Measurements from ENCODE around the gene AGBL5.

Gene AGBL5

DNA sequence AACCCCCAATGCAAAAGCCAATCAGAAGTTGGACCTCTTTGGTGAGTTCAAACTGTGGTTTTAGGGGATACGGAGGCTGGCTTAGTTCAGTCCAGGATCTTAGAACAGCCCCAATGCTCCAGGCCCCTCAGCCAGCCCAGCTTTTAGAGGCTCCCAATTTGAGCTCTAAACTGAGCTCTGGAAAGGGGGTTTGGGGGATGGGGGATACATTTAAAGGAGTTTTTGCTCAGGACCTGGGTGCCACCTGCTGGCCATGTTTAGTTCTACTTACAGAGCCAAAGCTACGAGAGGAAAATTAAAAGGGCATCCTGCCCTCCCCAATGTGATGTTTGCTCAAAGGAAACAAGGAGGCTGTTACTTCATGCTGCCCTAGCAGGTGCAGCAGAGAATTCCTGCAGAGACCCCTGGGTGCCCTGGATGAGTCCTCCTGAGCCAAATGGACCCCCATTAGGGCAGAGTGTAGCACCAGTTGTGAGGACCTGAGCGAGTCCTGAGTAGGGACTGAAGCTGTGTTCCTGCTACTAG is 34.6 kb upstream of the AGBL5 start:
- Mint-ChIP-seq H3K4me1 (ENCODE audit: low read depth) (peaks cover 4% of the 10 kb centered on the region), H3K4me3 (no peak overlapping the region), H3K36me3 (ENCODE audit: low read depth) (no peaks in the 10 kb centered on the region), H3K27me3 (no peaks in the 10 kb centered on the region), H3K9me3 (no peaks in the 10 kb centered on the region), H3K27ac (no peak overlapping the region)
- peak; percentile 53 for DNase-seq

DNA sequence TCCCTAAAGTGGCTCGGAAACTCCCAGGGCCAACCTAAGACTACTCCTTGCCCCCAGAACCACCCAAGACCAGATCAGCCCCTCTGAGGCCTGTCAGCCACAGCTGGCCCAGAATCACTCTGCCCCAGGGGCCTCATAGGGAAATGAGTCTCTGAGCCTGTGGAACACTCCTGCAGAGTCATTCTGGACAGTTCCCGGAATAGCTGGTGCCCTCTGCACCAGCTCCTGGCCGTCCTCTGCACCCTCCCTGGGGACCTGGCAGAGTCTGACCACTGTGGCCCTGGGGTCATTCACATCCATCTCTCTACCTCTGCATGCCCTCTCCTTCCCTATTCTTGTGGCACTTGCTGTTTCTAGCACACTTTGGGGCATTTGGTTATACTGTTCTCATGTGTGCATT is 33.3 kb upstream of the AGBL5 start:
- H3K4me3 Mint-ChIP-seq: no peak overlapping the region
- no peaks in the 10 kb centered on the region for H3K27me3 Mint-ChIP-seq
- no peak for DNase-seq
- H3K4me1 Mint-ChIP-seq (ENCODE audit: low read depth): peaks cover 4% of the 10 kb centered on the region
- H3K9me3 Mint-ChIP-seq: no peaks in the 10 kb centered on the region
- peaks cover 5% of the 10 kb centered on the region for H3K36me3 Mint-ChIP-seq (ENCODE audit: low read depth)
- H3K27ac Mint-ChIP-seq: no peak overlapping the region

DNA sequence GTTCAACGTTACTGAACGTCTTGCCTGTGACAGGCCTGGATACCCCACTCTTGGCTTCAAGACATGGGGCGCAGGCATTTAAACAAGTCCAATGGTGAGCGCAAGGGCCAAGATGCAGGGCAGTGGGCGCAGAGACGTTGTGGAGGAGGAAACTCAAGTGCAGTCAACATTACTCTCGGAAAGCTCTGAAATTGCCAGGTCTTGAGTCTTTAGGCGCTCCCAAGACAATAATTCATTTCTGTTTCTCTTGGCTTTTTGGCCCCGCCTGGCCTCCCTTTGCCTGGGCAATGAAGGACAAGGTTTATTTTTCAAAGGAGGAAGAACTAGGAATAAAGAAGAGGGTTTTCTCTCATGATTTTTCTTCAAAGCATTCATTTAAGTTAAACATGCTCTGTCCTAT is 32.0 kb upstream of the AGBL5 start:
- Mint-ChIP-seq H3K27ac (no peak overlapping the region), H3K36me3 (ENCODE audit: low read depth) (peaks cover 13% of the 10 kb centered on the region), H3K9me3 (no peaks in the 10 kb centered on the region), H3K4me1 (ENCODE audit: low read depth) (peaks cover 4% of the 10 kb centered on the region), H3K4me3 (no peak overlapping the region), H3K27me3 (no peaks in the 10 kb centered on the region)
- no peak for DNase-seq

DNA sequence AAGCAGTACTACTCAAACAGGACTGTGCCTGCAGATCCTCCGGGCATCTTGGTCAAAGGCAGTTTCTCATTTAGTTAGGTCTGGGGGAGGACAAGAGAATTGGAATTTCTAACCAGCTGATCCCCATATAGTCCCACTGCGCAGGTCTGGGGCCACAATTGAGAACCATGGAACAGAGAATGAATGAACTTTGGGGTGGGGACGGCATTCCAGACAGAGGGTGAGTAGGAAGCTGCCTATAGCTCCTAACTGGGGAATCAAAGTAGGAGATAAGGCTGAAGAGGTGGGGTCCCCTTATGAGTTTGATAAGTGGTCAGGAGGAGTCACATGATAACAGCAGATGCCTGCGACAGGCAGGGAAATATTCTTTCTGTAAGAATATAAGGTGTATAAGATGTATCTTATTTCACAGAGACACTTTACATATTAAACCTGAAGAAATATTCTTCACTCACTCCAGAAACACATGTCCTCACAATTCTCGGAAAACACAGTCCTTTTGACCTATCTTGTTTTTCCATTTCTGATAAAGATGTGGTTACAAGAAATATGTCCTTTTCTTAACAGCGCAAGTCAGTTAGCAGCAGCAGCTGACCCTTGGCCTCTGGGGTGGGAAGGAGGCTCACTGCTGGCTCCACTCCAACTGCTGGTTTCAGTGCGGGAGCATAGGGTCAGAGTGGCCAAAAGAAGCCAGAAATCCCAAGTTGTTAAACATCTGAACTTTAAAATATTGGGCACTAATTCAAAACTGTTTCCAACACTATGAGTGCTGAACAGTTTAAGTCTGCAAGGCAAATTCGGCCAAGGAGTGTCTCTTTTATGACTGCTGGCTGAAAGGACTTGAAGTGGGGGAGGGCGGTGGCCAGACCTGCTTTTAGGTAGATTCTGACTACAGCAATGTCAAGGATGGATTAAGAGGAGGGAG is 31.3 kb upstream of the AGBL5 start:
- Mint-ChIP-seq H3K36me3 (ENCODE audit: low read depth) (peaks cover 15% of the 10 kb centered on the region), H3K27ac (no peak overlapping the region), H3K4me3 (no peak overlapping the region), H3K9me3 (no peaks in the 10 kb centered on the region), H3K4me1 (ENCODE audit: low read depth) (peaks cover 4% of the 10 kb centered on the region), H3K27me3 (no peaks in the 10 kb centered on the region)
- no peak for DNase-seq

DNA sequence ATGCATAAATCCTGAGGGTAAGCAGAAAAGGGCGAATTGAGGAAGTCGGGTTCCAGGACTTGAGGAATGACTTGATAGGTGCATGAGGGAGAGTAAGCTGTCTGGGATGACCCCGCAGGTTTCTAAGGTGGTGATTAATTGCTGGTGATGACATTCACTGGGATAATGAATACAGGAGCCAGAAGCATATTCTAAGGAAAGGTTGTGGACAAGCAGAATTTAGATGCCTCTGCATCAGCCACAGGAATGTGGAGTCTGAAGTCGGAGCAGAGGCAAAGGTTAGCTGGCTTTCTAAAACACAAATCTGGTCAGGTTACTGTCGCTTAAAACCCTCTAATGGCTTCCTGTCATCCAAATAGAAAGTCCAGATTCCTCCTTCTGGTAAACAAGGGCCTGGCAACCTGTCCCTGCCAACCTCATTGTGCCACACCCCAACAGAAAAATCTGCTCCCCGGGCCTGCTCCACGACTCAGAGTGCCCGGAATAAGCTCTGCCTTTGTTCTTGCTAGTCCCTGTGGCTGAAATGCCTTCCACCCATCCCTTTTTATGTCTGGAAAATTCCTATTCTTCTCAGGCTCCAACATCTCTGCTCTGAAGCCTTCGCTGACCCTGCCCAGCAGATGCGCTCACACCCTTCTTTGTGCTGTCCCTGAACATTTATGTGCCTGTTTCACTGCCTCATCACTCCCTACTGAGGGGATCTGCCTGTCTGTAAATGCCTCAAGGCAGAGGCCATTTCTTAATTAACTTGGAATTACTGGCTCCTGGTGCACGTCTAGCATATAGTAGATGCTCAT is 30.0 kb upstream of the AGBL5 start:
- H3K36me3 Mint-ChIP-seq (ENCODE audit: low read depth): peaks cover 23% of the 10 kb centered on the region
- DNase-seq: no peak
- H3K9me3 Mint-ChIP-seq: no peaks in the 10 kb centered on the region
- no peaks in the 10 kb centered on the region for H3K4me1 Mint-ChIP-seq (ENCODE audit: low read depth)
- no peak overlapping the region for H3K4me3 Mint-ChIP-seq
- H3K27me3 Mint-ChIP-seq: no peaks in the 10 kb centered on the region
- no peak overlapping the region for H3K27ac Mint-ChIP-seq

DNA sequence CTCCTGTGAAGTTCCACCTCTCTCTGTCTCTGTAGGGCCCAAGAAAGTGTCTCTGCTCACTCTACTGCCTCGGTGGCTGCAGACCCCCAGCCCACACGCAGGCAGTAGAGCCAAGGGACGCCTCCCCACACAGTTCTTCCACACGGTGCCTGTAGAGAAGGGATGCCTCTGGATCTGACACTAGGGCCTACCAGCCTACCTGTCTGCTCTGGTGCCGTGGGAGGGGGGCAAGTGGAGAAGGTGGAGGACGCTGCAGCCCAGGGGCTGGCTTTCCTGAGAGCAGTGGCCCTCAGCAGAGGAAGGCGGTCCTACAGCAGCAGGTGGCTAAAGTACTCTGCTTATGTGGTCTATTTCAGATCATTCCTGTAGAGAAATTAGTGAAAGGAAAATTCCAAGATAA is 27.7 kb upstream of the AGBL5 start:
- no peak overlapping the region for H3K27ac Mint-ChIP-seq
- peaks cover 41% of the 10 kb centered on the region for H3K36me3 Mint-ChIP-seq (ENCODE audit: low read depth)
- no peaks in the 10 kb centered on the region for H3K9me3 Mint-ChIP-seq
- no peaks in the 10 kb centered on the region for H3K27me3 Mint-ChIP-seq
- H3K4me1 Mint-ChIP-seq (ENCODE audit: low read depth): peaks cover 2% of the 10 kb centered on the region
- no peak overlapping the region for H3K4me3 Mint-ChIP-seq
- DNase-seq: no peak

DNA sequence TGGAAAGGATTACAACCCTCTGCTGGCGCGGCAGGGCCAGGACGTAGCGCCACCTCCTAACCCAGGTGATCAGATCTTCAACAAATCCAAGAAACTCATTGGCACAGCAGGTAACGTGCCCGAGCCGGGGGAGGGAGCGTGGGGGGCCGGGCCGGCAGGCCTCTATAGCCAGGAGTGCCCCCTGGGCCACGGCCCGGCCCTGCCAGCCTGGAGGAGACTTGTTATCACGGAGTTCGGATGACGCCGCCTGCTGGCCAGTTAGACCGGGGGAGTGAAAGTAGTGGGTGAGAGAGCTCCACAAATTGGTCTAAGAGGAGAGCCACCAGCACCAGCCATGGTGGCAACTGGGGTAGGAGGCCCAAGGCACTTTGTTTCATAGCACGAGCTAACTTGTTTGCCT is 27.3 kb upstream of the AGBL5 start:
- no peak overlapping the region for H3K27ac Mint-ChIP-seq
- DNase-seq: no peak
- H3K27me3 Mint-ChIP-seq: no peaks in the 10 kb centered on the region
- H3K4me1 Mint-ChIP-seq (ENCODE audit: low read depth): peaks cover 4% of the 10 kb centered on the region
- no peaks in the 10 kb centered on the region for H3K9me3 Mint-ChIP-seq
- H3K36me3 Mint-ChIP-seq (ENCODE audit: low read depth): peaks cover 45% of the 10 kb centered on the region
- H3K4me3 Mint-ChIP-seq: no peak overlapping the region

DNA sequence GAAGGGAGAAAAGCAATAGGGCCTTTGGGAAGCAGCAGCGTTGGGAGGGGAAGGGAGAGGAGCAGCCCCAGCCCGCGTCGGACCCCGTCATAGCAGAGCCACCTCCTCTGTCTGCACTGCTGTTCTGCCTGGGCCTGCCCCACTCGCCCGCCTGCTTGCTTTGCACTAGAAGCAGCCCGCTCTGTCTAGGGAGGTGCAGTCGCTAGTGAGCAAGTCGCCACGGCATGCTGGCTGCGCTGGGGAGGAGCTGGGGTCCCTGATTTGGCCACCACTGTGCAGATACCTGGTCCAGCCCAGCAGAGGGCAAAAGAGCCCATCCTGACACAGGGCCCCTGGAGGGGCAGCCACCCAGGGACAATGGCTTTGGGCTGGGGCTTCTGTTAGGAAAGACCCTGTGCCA is 26.7 kb upstream of the AGBL5 start:
- Mint-ChIP-seq H3K36me3 (ENCODE audit: low read depth) (peaks cover 51% of the 10 kb centered on the region), H3K4me3 (no peak overlapping the region), H3K27me3 (no peaks in the 10 kb centered on the region), H3K9me3 (no peaks in the 10 kb centered on the region), H3K4me1 (ENCODE audit: low read depth) (peaks cover 10% of the 10 kb centered on the region), H3K27ac (no peak overlapping the region)
- no peak for DNase-seq

DNA sequence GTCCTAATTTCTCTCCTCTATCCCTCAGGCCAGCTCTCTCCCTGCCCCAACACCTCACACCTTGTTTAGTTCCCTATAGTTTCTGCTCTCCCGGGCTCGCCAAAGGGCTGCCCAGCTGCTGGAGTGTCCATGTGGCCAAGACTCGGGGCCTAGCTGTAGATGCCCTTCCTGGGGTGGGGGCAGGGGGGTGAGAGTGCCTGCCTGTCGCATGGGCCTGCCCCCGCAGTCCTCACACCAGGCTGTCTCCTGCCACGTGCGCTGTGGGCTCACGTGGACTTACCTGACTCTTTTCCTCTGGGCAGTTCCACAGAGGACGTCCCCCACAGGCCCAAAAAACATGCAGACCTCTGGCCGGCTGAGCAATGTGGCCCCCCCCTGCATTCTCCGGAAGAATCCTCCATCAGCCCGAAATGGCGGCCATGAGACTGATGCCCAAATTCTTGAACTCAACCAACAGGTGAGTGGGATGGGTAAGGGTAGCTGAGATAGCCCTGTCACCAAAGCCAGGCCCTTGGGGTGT is 26.1 kb upstream of the AGBL5 start:
- Mint-ChIP-seq H3K9me3 (no peaks in the 10 kb centered on the region), H3K4me3 (no peak overlapping the region), H3K4me1 (ENCODE audit: low read depth) (peaks cover 15% of the 10 kb centered on the region), H3K27ac (no peak overlapping the region), H3K27me3 (no peaks in the 10 kb centered on the region), H3K36me3 (ENCODE audit: low read depth) (peaks cover 55% of the 10 kb centered on the region)
- no peak for DNase-seq

DNA sequence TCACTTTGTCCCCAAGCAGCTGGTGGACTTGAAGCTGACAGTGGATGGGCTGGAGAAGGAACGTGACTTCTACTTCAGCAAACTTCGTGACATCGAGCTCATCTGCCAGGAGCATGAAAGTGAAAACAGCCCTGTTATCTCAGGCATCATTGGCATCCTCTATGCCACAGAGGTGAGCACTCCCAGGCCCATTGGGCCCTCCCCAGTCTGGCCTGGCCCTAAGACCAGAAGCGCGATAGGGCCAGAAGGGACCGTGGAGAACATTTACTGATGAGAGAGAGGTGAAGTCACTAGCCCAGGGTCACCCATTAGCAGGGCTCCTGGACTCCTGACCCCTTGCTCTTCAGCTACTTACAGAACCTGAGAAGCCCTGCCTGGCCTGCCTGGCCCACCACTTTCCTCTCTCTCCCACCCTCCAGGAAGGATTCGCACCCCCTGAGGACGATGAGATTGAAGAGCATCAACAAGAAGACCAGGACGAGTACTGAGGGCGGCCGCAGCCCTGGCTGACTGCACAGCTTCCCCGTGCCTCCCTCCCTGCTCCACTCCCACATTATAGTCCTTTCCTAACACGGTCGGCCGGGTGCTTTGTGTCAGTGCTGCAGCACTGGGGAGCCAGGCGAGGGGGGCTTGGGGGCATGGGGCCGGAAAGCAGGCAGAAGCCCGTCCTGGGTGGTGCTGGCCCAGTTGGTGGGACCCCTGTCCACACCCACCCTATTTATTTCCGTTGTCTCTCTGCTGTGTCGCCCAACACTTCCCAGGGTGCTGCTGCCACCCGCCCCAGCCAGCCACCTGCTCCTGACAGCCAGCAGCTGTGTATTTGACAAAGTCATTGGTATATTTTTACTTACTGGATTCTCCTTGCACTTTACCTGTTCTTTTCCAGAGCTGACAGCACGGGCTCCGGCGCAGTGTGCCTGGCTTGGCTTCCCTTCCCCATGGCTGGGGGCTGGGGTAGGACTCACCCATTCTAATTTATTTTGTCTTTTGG is 25.3 kb upstream of the AGBL5 start:
- Mint-ChIP-seq H3K27ac (no peak overlapping the region), H3K9me3 (no peaks in the 10 kb centered on the region), H3K4me1 (ENCODE audit: low read depth) (peaks cover 20% of the 10 kb centered on the region), H3K27me3 (no peaks in the 10 kb centered on the region), H3K4me3 (no peak overlapping the region), H3K36me3 (ENCODE audit: low read depth) (peaks cover 60% of the 10 kb centered on the region)
- DNase-seq: no peak

DNA sequence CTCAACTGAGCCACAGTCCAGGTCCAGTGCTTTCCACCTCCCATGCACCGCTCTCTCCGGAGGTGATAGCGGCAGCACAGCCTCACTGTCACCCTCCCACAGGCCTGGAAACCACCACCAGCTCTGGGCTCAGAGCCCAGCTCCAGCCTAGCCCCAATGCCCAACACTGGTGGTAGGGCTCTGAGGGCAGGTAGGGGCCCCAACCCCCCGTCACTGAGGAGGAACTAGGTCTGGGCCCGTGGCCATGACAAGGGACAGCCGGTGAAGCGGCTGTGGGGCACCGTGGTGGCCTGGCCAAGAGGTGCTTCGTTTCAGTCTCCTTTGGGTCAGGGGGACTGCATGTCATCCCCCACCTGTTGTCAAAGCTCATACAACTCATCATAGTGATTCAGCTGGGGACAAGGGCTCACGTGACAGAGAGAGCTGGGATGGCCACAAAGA is 24.2 kb upstream of the AGBL5 start:
- peaks cover 68% of the 10 kb centered on the region for H3K36me3 Mint-ChIP-seq (ENCODE audit: low read depth)
- no peak overlapping the region for H3K4me3 Mint-ChIP-seq
- no peak for DNase-seq
- no peaks in the 10 kb centered on the region for H3K27me3 Mint-ChIP-seq
- H3K9me3 Mint-ChIP-seq: no peaks in the 10 kb centered on the region
- H3K4me1 Mint-ChIP-seq (ENCODE audit: low read depth): peaks cover 30% of the 10 kb centered on the region
- no peak overlapping the region for H3K27ac Mint-ChIP-seq

DNA sequence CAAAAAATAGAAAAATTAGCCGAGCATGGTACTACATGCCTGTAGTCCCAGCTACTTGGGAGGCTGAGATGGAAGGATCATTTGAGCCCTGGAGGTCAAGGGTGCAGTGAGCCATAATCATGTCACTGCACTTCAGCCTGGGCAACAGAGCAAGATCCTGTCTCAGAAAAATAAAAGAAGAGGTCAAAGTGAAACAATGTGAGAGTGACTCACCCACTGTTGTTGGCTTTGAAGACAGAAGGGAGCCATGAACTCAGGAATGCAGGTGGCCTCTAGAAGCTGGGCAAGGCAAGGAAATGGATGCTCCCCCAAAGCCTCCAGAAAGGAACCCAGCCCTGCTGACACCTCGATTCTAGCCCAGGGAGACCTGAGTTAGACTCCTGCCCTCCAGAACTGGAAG is 22.4 kb upstream of the AGBL5 start:
- H3K27ac Mint-ChIP-seq: no peak overlapping the region
- peaks cover 73% of the 10 kb centered on the region for H3K36me3 Mint-ChIP-seq (ENCODE audit: low read depth)
- peaks cover 41% of the 10 kb centered on the region for H3K4me1 Mint-ChIP-seq (ENCODE audit: low read depth)
- no peak for DNase-seq
- no peaks in the 10 kb centered on the region for H3K9me3 Mint-ChIP-seq
- H3K4me3 Mint-ChIP-seq: no peak overlapping the region
- no peaks in the 10 kb centered on the region for H3K27me3 Mint-ChIP-seq

DNA sequence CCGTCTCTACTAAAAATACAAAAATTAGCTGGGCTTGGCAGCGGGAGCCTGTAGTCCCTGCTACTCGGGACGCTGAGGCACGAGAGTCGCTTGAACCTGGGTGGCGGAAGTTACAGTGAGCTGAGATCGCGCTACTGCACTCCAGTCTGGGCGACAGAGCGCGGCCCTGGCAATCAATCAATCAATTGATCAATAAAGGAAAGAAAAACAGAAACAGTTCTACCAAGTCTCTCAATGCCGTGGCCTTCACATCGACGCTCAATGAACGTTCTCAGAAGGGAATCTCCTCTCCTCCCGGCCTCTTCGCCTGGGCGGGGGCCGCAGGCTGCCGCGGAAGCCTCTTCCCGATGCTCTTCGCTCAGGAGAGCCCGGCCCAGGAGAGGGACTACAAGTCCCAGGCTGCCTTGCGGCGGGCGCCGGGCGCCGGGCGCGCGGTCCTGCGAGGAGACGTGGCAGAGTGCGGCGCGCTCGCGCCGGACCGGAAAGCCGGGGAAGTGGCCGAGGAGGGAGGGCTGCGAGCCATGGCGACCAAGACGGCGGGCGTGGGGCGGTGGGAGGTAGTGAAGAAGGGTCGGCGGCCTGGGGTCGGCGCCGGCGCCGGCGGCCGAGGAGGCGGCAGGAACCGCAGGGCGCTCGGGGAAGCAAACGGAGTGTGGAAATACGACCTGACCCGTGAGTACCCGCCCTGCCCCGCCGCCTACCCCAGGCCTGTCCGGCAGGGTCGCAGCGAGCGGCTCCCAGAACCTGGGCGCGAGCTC is 18.8 kb upstream of the AGBL5 start, which contains the start of gene TMEM214:
TSS of gene TMEM214 (plus strand) at position 471 of the 758 bp plus-strand sequence. CDS start at position 522, 51 bp downstream.
- Mint-ChIP-seq H3K27ac (peak within 1 kb of the TSS; percentile 94), H3K4me3 (peak within 1 kb of the TSS; percentile 95), H3K27me3 (no peaks in the 10 kb centered on the region), H3K9me3 (no peaks in the 10 kb centered on the region), H3K36me3 (ENCODE audit: low read depth) (peaks cover 87% of the 10 kb centered on the region), H3K4me1 (ENCODE audit: low read depth) (peaks cover 53% of the 10 kb centered on the region)
- DNase-seq: peak; percentile 88
